GM23338 (cell line): ENCODE measurements around the gene PLD1. TPM values are rescaled to one million over a fixed set of nuclear protein-coding genes. Genes with fewer than 3 reads are reported as not detected.

Experiments used
- ATAC-seq: fragments of 200-7000 bp; cut with Tn5 transposase; 3 replicates; pipeline ENCODE4 v1.9.1; 2020
- DNase-seq: peaks from one replicate; pipeline ENCODE4 v3.0.0-alpha.2; 2015; ENCODE audit warnings: low spot score
- H2AFZ ChIP-seq: fragments of 200-600 bp; sonication (generic); 2 replicates; pipeline ENCODE4 v1.8.0; 2016; ENCODE audit warnings: antibody characterized with exemption, mild to moderate bottlenecking, moderate library complexity
- H3F3A ChIP-seq: fragments of 200-600 bp; sonication (generic); replicated peaks from 2 replicates; pipeline ENCODE4 v1.8.0; 2017; ENCODE audit warnings: antibody characterized with exemption, mixed run types, low read depth
- H3K27ac ChIP-seq: fragments of 200-600 bp; sonication (generic); 2 replicates; pipeline ENCODE4 v1.6.1; 2016; ENCODE audit warnings: low read depth
- H3K27me3 ChIP-seq: fragments of 200-600 bp; sonication (generic); 2 replicates; pipeline ENCODE4 v1.8.0; 2016; ENCODE audit warnings: mild to moderate bottlenecking, mixed run types, moderate library complexity; ENCODE audit not compliant: insufficient read depth
- H3K36me3 ChIP-seq: fragments of 200-600 bp; sonication (generic); 2 replicates; pipeline ENCODE4 v1.8.0; 2016; ENCODE audit warnings: mild to moderate bottlenecking; ENCODE audit not compliant: insufficient read depth
- H3K4me1 ChIP-seq: fragments of 200-600 bp; sonication (generic); 2 replicates; pipeline ENCODE4 v1.8.0; 2016; ENCODE audit warnings: mild to moderate bottlenecking, moderate library complexity; ENCODE audit not compliant: insufficient read depth
- H3K4me2 ChIP-seq: fragments of 200-600 bp; sonication (generic); 2 replicates; pipeline ENCODE4 v1.7.1; 2017; ENCODE audit warnings: mixed run types
- H3K4me3 ChIP-seq: fragments of 200-600 bp; sonication (generic); 2 replicates; pipeline ENCODE4 v1.6.1; 2016; ENCODE audit warnings: mixed run types
- H3K79me2 ChIP-seq: fragments of 200-600 bp; sonication (generic); replicated peaks from 2 replicates; pipeline ENCODE4 v1.8.0; 2017; ENCODE audit warnings: mild to moderate bottlenecking; ENCODE audit not compliant: insufficient read depth
- H3K9me2 ChIP-seq: fragments of 200-600 bp; sonication (generic); 2 replicates; pipeline ENCODE4 v1.8.0; 2017; ENCODE audit not compliant: insufficient read depth
- H4K20me1 ChIP-seq: fragments of 200-600 bp; sonication (generic); replicated peaks from 2 replicates; pipeline ENCODE4 v1.8.0; 2017; ENCODE audit warnings: mild to moderate bottlenecking; ENCODE audit not compliant: insufficient read depth
- H3K27ac Mint-ChIP-seq: 2 replicates; pipeline ENCODE4 v1.8.0; 2020; ENCODE audit warnings: inconsistent platforms, mild to moderate bottlenecking, moderate library complexity, mixed read lengths
- H3K27me3 Mint-ChIP-seq: 3 replicates; pipeline ENCODE4 v1.8.0; 2022; ENCODE audit warnings: low read depth, mild to moderate bottlenecking, moderate library complexity, mixed read lengths, inconsistent platforms; ENCODE audit not compliant: insufficient read depth, poor library complexity
- H3K36me3 Mint-ChIP-seq: 3 replicates; pipeline ENCODE4 v1.8.0; 2021; ENCODE audit warnings: low read depth, mild to moderate bottlenecking, inconsistent platforms, moderate library complexity, mixed read lengths
- H3K4me1 Mint-ChIP-seq: 3 replicates; pipeline ENCODE4 v1.8.0; 2020; ENCODE audit warnings: mild to moderate bottlenecking, inconsistent platforms, mixed read lengths
- H3K4me3 Mint-ChIP-seq: 3 replicates; pipeline ENCODE4 v1.8.0; 2021; ENCODE audit warnings: moderate library complexity, mild to moderate bottlenecking, inconsistent platforms, mixed read lengths
- H3K9me3 Mint-ChIP-seq: 3 replicates; pipeline ENCODE4 v1.8.0; 2020; ENCODE audit warnings: moderate library complexity, mild to moderate bottlenecking, inconsistent platforms, mixed read lengths
- CREB1 ChIP-seq: fragments of 250-450 bp; sonication (Bioruptor Pico); IDR thresholded peaks from 2 replicates; pipeline ENCODE4 v1.5.0; 2020; ENCODE audit warnings: low read depth, mild to moderate bottlenecking, moderate library complexity
- CTCF ChIP-seq, 2 experiments: fragments of 200-600 bp in 1 of 2; sonication (generic) in 1 of 2; conservative IDR thresholded peaks; 2 replicates each; pipeline versions ENCODE4 v1.5.1 to v1.6.1; 2016 to 2017; ENCODE audit warnings: antibody characterized with exemption in 2 of 2, low read depth in 2 of 2, mild to moderate bottlenecking in 2 of 2, moderate library complexity in 1 of 2
- EZH2 ChIP-seq: fragments of 200-600 bp; sonication (generic); IDR thresholded peaks from one replicate; pipeline ENCODE4 v1.8.0; 2017; ENCODE audit warnings: antibody characterized with exemption, mild to moderate bottlenecking, low read depth; ENCODE audit not compliant: unreplicated experiment
- EZH2phosphoT487 ChIP-seq: fragments of 200-600 bp; sonication (generic); IDR thresholded peaks from one replicate; pipeline ENCODE4 v1.8.1; 2018; ENCODE audit warnings: antibody characterized with exemption; ENCODE audit not compliant: unreplicated experiment
- JUNB ChIP-seq: IDR thresholded peaks from one replicate; pipeline ENCODE4 v1.6.1; 2016; ENCODE audit warnings: antibody characterized with exemption; ENCODE audit not compliant: unreplicated experiment
- NANOG ChIP-seq: IDR thresholded peaks from 2 replicates; pipeline ENCODE4 v1.6.1; 2016; ENCODE audit warnings: antibody characterized with exemption, borderline replicate concordance
- POLR2AphosphoS5 ChIP-seq: IDR thresholded peaks from 2 replicates; pipeline ENCODE4 v1.6.1; 2016; ENCODE audit warnings: antibody characterized with exemption, low read depth
- REST ChIP-seq: IDR thresholded peaks from one replicate; pipeline ENCODE4 v1.6.1; 2018; ENCODE audit warnings: antibody characterized with exemption; ENCODE audit not compliant: unreplicated experiment
- STAT1 ChIP-seq: IDR thresholded peaks from one replicate; pipeline ENCODE4 v1.6.1; 2016; ENCODE audit warnings: antibody characterized with exemption; ENCODE audit not compliant: unreplicated experiment
- ZNF114 ChIP-seq: fragments of 250-450 bp; sonication (Bioruptor Pico); IDR thresholded peaks from 2 replicates; pipeline ENCODE4 v1.5.0; 2020; ENCODE audit warnings: mild to moderate bottlenecking, moderate library complexity
- ZNF331 ChIP-seq: fragments of 250-450 bp; sonication (Bioruptor Pico); IDR thresholded peaks from 2 replicates; pipeline ENCODE4 v1.5.0; 2020; ENCODE audit warnings: low read depth, mild to moderate bottlenecking, moderate library complexity
- polyA plus RNA-seq: library from polyadenylated mRNA; unstranded; fragments of >200 nt; fragmentation: Nextera tagmentation; extraction: Ambion mirVana; gene quantifications from 2 replicates; pipeline ENCODE4 v1.2.1, GENCODE V29; 2016
- total RNA-seq: library from RNA; depleted of rRNA; stranded (reverse); fragments of >200 nt; shearing (Covaris generic); gene quantifications from 2 replicates; pipeline ENCODE4 v1.2.3, GENCODE V29; 2014
- TF ChIP-seq, protein P1 (sequence below): fragments of 250-450 bp; sonication (Bioruptor Pico); IDR thresholded peaks from 2 replicates; pipeline ENCODE4 v1.5.0; 2020; ENCODE audit warnings: mild to moderate bottlenecking, moderate library complexity
- TF ChIP-seq, protein P2 (sequence below): IDR thresholded peaks from 2 replicates; pipeline ENCODE4 v1.6.1; 2016; ENCODE audit warnings: antibody characterized with exemption

Gene PLD1
- total and polyA plus RNA-seq, 2 experiments from 2014 or later = 1.4 to 2.2 TPM

- Histone ChIP-seq H3K4me2 (no peak overlapping the region), H3K36me3 (no peaks in the 10 kb centered on the region), H3F3A (no peaks in the 10 kb centered on the region), H3K79me2 (no peaks in the 10 kb centered on the region), H3K4me1 (no peaks in the 10 kb centered on the region), H3K27me3 (no peaks in the 10 kb centered on the region), H3K4me3 (no peak overlapping the region), H2AFZ (peak overlapping the region; percentile 53; the same call in 1 of the 2 replicates), H4K20me1 (no peaks in the 10 kb centered on the region), H3K27ac (no peak overlapping the region), H3K9me2 (0 out of 2 replicates have a peak, but pooled peaks cover 5% of the 10 kb centered on the region)
- no peaks in the 10 kb centered on the region for H3K9me3 Mint-ChIP-seq
- DNase-seq (no peak), ATAC-seq (no peak)
- TF ChIP-seq ZNF114 (CRISPR knock-in tag) (no peak), EZH2 (no peak), JUNB (no peak), CTCF (conservative IDR thresholded peaks at IDR 0.05; ENCODE audit: low read depth in 2 of 2) (no peak), NANOG (no peak), CREB1 (CRISPR knock-in tag) (no peak), EZH2phosphoT487 (no peak), STAT1 (no peak), POLR2AphosphoS5 (no peak), REST (no peak), ZNF331 (no peak)
- TF ChIP-seq, protein P1, sequence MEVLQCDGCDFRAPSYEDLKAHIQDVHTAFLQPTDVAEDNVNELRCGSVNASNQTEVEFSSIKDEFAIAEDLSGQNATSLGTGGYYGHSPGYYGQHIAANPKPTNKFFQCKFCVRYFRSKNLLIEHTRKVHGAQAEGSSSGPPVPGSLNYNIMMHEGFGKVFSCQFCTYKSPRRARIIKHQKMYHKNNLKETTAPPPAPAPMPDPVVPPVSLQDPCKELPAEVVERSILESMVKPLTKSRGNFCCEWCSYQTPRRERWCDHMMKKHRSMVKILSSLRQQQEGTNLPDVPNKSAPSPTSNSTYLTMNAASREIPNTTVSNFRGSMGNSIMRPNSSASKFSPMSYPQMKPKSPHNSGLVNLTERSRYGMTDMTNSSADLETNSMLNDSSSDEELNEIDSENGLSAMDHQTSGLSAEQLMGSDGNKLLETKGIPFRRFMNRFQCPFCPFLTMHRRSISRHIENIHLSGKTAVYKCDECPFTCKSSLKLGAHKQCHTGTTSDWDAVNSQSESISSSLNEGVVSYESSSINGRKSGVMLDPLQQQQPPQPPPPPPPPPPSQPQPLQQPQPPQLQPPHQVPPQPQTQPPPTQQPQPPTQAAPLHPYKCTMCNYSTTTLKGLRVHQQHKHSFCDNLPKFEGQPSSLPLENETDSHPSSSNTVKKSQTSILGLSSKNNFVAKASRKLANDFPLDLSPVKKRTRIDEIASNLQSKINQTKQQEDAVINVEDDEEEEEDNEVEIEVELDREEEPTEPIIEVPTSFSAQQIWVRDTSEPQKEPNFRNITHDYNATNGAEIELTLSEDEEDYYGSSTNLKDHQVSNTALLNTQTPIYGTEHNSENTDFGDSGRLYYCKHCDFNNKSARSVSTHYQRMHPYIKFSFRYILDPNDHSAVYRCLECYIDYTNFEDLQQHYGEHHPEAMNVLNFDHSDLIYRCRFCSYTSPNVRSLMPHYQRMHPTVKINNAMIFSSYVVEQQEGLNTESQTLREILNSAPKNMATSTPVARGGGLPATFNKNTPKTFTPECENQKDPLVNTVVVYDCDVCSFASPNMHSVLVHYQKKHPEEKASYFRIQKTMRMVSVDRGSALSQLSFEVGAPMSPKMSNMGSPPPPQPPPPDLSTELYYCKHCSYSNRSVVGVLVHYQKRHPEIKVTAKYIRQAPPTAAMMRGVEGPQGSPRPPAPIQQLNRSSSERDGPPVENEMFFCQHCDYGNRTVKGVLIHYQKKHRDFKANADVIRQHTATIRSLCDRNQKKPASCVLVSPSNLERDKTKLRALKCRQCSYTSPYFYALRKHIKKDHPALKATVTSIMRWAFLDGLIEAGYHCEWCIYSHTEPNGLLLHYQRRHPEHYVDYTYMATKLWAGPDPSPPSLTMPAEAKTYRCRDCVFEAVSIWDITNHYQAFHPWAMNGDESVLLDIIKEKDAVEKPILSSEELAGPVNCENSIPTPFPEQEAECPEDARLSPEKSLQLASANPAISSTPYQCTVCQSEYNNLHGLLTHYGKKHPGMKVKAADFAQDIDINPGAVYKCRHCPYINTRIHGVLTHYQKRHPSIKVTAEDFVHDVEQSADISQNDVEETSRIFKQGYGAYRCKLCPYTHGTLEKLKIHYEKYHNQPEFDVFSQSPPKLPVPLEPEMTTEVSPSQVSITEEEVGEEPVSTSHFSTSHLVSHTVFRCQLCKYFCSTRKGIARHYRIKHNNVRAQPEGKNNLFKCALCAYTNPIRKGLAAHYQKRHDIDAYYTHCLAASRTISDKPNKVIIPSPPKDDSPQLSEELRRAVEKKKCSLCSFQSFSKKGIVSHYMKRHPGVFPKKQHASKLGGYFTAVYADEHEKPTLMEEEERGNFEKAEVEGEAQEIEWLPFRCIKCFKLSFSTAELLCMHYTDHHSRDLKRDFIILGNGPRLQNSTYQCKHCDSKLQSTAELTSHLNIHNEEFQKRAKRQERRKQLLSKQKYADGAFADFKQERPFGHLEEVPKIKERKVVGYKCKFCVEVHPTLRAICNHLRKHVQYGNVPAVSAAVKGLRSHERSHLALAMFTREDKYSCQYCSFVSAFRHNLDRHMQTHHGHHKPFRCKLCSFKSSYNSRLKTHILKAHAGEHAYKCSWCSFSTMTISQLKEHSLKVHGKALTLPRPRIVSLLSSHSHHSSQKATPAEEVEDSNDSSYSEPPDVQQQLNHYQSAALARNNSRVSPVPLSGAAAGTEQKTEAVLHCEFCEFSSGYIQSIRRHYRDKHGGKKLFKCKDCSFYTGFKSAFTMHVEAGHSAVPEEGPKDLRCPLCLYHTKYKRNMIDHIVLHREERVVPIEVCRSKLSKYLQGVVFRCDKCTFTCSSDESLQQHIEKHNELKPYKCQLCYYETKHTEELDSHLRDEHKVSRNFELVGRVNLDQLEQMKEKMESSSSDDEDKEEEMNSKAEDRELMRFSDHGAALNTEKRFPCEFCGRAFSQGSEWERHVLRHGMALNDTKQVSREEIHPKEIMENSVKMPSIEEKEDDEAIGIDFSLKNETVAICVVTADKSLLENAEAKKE = no peak
- TF ChIP-seq, protein P2, sequence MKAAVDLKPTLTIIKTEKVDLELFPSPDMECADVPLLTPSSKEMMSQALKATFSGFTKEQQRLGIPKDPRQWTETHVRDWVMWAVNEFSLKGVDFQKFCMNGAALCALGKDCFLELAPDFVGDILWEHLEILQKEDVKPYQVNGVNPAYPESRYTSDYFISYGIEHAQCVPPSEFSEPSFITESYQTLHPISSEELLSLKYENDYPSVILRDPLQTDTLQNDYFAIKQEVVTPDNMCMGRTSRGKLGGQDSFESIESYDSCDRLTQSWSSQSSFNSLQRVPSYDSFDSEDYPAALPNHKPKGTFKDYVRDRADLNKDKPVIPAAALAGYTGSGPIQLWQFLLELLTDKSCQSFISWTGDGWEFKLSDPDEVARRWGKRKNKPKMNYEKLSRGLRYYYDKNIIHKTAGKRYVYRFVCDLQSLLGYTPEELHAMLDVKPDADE = no peak
- peaks cover 12% of the 10 kb centered on the region for H3K4me1 Mint-ChIP-seq
- H3K27me3 Mint-ChIP-seq = no peaks in the 10 kb centered on the region
- H3K36me3 Mint-ChIP-seq = no peaks in the 10 kb centered on the region
- H3K27ac Mint-ChIP-seq = no peak overlapping the region
- H3K4me3 Mint-ChIP-seq = no peak overlapping the region
Observed at GRCh38 chr3:171556148-171556547, 254.1 kb downstream of the PLD1 start.
